WTC11 (cell line): ENCODE results near the gene RAD18. TPM values are rescaled to one million over a fixed set of nuclear protein-coding genes. Genes with fewer than 3 reads are reported as not detected.

Experiments
- ATAC-seq: fragments of 200-7000 bp; cut with Tn5 transposase; 2 replicates; pipeline ENCODE4 v1.10.0; 2021; ENCODE audit warnings: mild to moderate bottlenecking, moderate library complexity
- CTCF ChIA-PET: fragments of 300-600 bp; sonication (Branson Sonifier 250); formaldehyde crosslinking; loops from one replicate; lab custom pipeline; 2021; ENCODE audit warnings: antibody characterized with exemption; lab: Charles Lee
- POLR2A ChIA-PET: fragments of 350-600 bp; sonication (Branson Sonifier 250); formaldehyde crosslinking; loops from one replicate; lab custom pipeline; 2021; ENCODE audit warnings: antibody characterized with exemption; lab: Charles Lee
- DNase-seq: peaks from one replicate; pipeline ENCODE4 v3.0.0; 2021; ENCODE audit warnings: low spot score
- H3K27ac Mint-ChIP-seq: 2 replicates; pipeline ENCODE4 v1.8.0; 2021; ENCODE audit warnings: mixed read lengths
- H3K27me3 Mint-ChIP-seq: 2 replicates; pipeline ENCODE4 v1.8.0; 2021; ENCODE audit warnings: low read depth, mild to moderate bottlenecking, moderate library complexity, mixed read lengths
- H3K36me3 Mint-ChIP-seq: 2 replicates; pipeline ENCODE4 v1.8.0; 2021; ENCODE audit warnings: mixed read lengths
- H3K4me1 Mint-ChIP-seq: 2 replicates; pipeline ENCODE4 v1.8.0; 2022; ENCODE audit warnings: mixed read lengths
- H3K4me3 Mint-ChIP-seq: 2 replicates; pipeline ENCODE4 v1.8.0; 2021; ENCODE audit warnings: mild to moderate bottlenecking, moderate library complexity, mixed read lengths
- H3K9me3 Mint-ChIP-seq: 2 replicates; pipeline ENCODE4 v1.8.0; 2021; ENCODE audit warnings: mixed read lengths
- AR ChIP-seq: fragments of 250-450 bp; sonication (Bioruptor Pico); IDR thresholded peaks from 2 replicates; pipeline ENCODE4 v1.9.0; 2021; ENCODE audit warnings: mild to moderate bottlenecking
- ATF3 ChIP-seq: sonication (generic); formaldehyde crosslinking; conservative IDR thresholded peaks from 2 replicates; pipeline ENCODE4 v1.8.1; 2022; ENCODE audit warnings: mild to moderate bottlenecking, missing genetic modification reagents
- CBFB ChIP-seq: sonication (generic); formaldehyde crosslinking; IDR thresholded peaks from 2 replicates; pipeline ENCODE4 v1.8.1; 2022; ENCODE audit warnings: mild to moderate bottlenecking, low read depth, missing genetic modification reagents
- CDX4 ChIP-seq: fragments of 250-450 bp; sonication (Bioruptor Pico); IDR thresholded peaks from 2 replicates; pipeline ENCODE4 v1.9.0; 2021; ENCODE audit warnings: moderate library complexity, mild to moderate bottlenecking, inconsistent platforms, borderline replicate concordance
- EMX1 ChIP-seq: fragments of 250-450 bp; sonication (Bioruptor Pico); IDR thresholded peaks from 2 replicates; pipeline ENCODE4 v1.8.0; 2021; ENCODE audit warnings: mild to moderate bottlenecking
- ESRRA ChIP-seq: sonication (generic); formaldehyde crosslinking; IDR thresholded peaks from 2 replicates; pipeline ENCODE4 v1.8.1; 2022; ENCODE audit warnings: mild to moderate bottlenecking, missing genetic modification reagents, borderline replicate concordance
- GTF2I ChIP-seq: fragments of 250-450 bp; sonication (Bioruptor Pico); conservative IDR thresholded peaks from 2 replicates; pipeline ENCODE4 v1.4.0; 2021; ENCODE audit warnings: mild to moderate bottlenecking
- IRF1 ChIP-seq: sonication (generic); formaldehyde crosslinking; IDR thresholded peaks from 2 replicates; pipeline ENCODE4 v1.8.0; 2023; ENCODE audit warnings: missing genetic modification reagents
- MLX ChIP-seq: sonication (generic); formaldehyde crosslinking; IDR thresholded peaks from 2 replicates; pipeline ENCODE4 v1.8.1; 2023; ENCODE audit warnings: mild to moderate bottlenecking, missing genetic modification reagents, moderate library complexity
- MXD4 ChIP-seq: fragments of 250-450 bp; sonication (Bioruptor Pico); IDR thresholded peaks from 2 replicates; pipeline ENCODE4 v1.8.0; 2021; ENCODE audit warnings: mild to moderate bottlenecking, moderate library complexity, borderline replicate concordance
- NFYB ChIP-seq: sonication (generic); formaldehyde crosslinking; conservative IDR thresholded peaks from 2 replicates; pipeline ENCODE4 v1.8.0; 2022; ENCODE audit warnings: low read depth, missing genetic modification reagents
- NR1H2 ChIP-seq: sonication (generic); formaldehyde crosslinking; IDR thresholded peaks from 2 replicates; pipeline ENCODE4 v1.9.0; 2021; ENCODE audit warnings: mild to moderate bottlenecking, moderate library complexity, missing genetic modification reagents
- NR2C2 ChIP-seq: sonication (generic); formaldehyde crosslinking; IDR thresholded peaks from 2 replicates; pipeline ENCODE4 v1.8.0; 2022; ENCODE audit warnings: mild to moderate bottlenecking, missing genetic modification reagents
- SP1 ChIP-seq: sonication (generic); formaldehyde crosslinking; conservative IDR thresholded peaks from 2 replicates; pipeline ENCODE4 v1.8.1; 2022; ENCODE audit warnings: missing genetic modification reagents
- TCF7 ChIP-seq: sonication (generic); formaldehyde crosslinking; IDR thresholded peaks from 2 replicates; pipeline ENCODE4 v1.8.0; 2022; ENCODE audit warnings: mild to moderate bottlenecking, low read depth, missing genetic modification reagents, moderate library complexity
- ZBTB21 ChIP-seq: sonication (generic); formaldehyde crosslinking; IDR thresholded peaks from 2 replicates; pipeline ENCODE4 v1.8.1; 2023; ENCODE audit warnings: mild to moderate bottlenecking, missing genetic modification reagents, borderline replicate concordance
- ZMAT4 ChIP-seq: fragments of 250-450 bp; sonication (Bioruptor Pico); IDR thresholded peaks from 2 replicates; pipeline ENCODE4 v1.9.0; 2021; ENCODE audit warnings: mild to moderate bottlenecking
- ZNF138 ChIP-seq: sonication (generic); formaldehyde crosslinking; conservative IDR thresholded peaks from 2 replicates; pipeline ENCODE4 v1.8.1; 2022; ENCODE audit warnings: mild to moderate bottlenecking, moderate library complexity, missing genetic modification reagents
- ZNF232 ChIP-seq: sonication (generic); formaldehyde crosslinking; IDR thresholded peaks from 2 replicates; pipeline ENCODE4 v1.8.0; 2022; ENCODE audit warnings: mild to moderate bottlenecking, missing genetic modification reagents
- ZNF281 ChIP-seq: sonication (generic); formaldehyde crosslinking; IDR thresholded peaks from 2 replicates; pipeline ENCODE4 v1.8.0; 2023; ENCODE audit warnings: mild to moderate bottlenecking, missing genetic modification reagents
- ZNF396 ChIP-seq: fragments of 250-450 bp; sonication (Bioruptor Pico); IDR thresholded peaks from 2 replicates; pipeline ENCODE4 v1.8.0; 2021; ENCODE audit warnings: mild to moderate bottlenecking, moderate library complexity, borderline replicate concordance
- ZNF512 ChIP-seq: sonication (generic); formaldehyde crosslinking; IDR thresholded peaks from 2 replicates; pipeline ENCODE4 v1.8.1; 2022; ENCODE audit warnings: missing genetic modification reagents, borderline replicate concordance
- ZNF671 ChIP-seq: fragments of 250-450 bp; sonication (Bioruptor Pico); IDR thresholded peaks from 2 replicates; pipeline ENCODE4 v1.8.0; 2021; ENCODE audit warnings: mild to moderate bottlenecking
- total RNA-seq: library from RNA; stranded (reverse); gene quantifications from 3 replicates; pipeline ENCODE4 v1.2.3, GENCODE V29; 2021

The RAD18 gene
- total RNA-seq, 1 experiment from 2014 or later = 24.4 TPM

- Mint-ChIP-seq H3K4me1 (peaks cover 3% of the 10 kb centered on the region; the same call in 1 of the 2 replicates), H3K4me3 (no peak overlapping the region), H3K9me3 (peaks cover 12% of the 10 kb centered on the region; the same call in 1 of the 2 replicates), H3K27me3 (no peaks in the 10 kb centered on the region), H3K36me3 (peaks cover 26% of the 10 kb centered on the region), H3K27ac (no peak overlapping the region)
- ChIA-PET CTCF (no interaction called here), POLR2A (no interaction called here)
- ATAC-seq = no peak
- no peak for DNase-seq
- no peak for TF ChIP-seq MXD4
- TF ChIP-seq ZNF671 (CRISPR knock-in tag) = no peak
- no peak for TF ChIP-seq CDX4 (CRISPR knock-in tag)
- no peak for TF ChIP-seq TCF7 (CRISPR knock-in tag)
- no peak for TF ChIP-seq ZNF396 (CRISPR knock-in tag)
- TF ChIP-seq SP1 (CRISPR knock-in tag) = no peak
- no peak for TF ChIP-seq NFYB
- TF ChIP-seq ZNF281 (CRISPR knock-in tag) = no peak
- no peak for TF ChIP-seq ZBTB21 (CRISPR knock-in tag)
- TF ChIP-seq ATF3 (CRISPR knock-in tag) = no peak
- no peak for TF ChIP-seq ZMAT4
- TF ChIP-seq AR (CRISPR knock-in tag) = no peak
- no peak for TF ChIP-seq ZNF138 (CRISPR knock-in tag)
These were observed 74.9 kb downstream of the RAD18 start for GRCh38 chr3:8888301-8888915.

- H3K9me3 Mint-ChIP-seq = peaks cover 18% of the 10 kb centered on the region
- peaks cover 32% of the 10 kb centered on the region for H3K36me3 Mint-ChIP-seq
- H3K27ac Mint-ChIP-seq = no peak overlapping the region
- H3K4me3 Mint-ChIP-seq = no peak overlapping the region
- DNase-seq (no peak), ATAC-seq (peak; percentile 65)
- no peaks in the 10 kb centered on the region for H3K27me3 Mint-ChIP-seq
- ChIA-PET POLR2A (no interaction called here), CTCF (no interaction called here)
- H3K4me1 Mint-ChIP-seq = peaks cover 6% of the 10 kb centered on the region
- no peak for TF ChIP-seq GTF2I
- TF ChIP-seq ZNF512 = no peak
- no peak for TF ChIP-seq ESRRA (CRISPR knock-in tag)
- no peak for TF ChIP-seq NR1H2 (CRISPR knock-in tag)
- no peak for TF ChIP-seq IRF1 (CRISPR knock-in tag)
- no peak for TF ChIP-seq EMX1
- TF ChIP-seq ZNF232 = no peak
- TF ChIP-seq MLX (CRISPR knock-in tag) = no peak
- TF ChIP-seq NR2C2 = no peak
- TF ChIP-seq CBFB = no peak
- TF ChIP-seq TCF7 (CRISPR knock-in tag) = no peak
These were observed 75.6 kb downstream of the RAD18 start for GRCh38 chr3:8887435-8888300.
